Lower leg skin (tissue), 4 donors: ENCODE data around the gene NLRX1. TPM values are rescaled to one million over a fixed set of nuclear protein-coding genes. Genes with fewer than 3 reads are reported as not detected.

ENCODE experiments used
- DNase-seq, 2 donors: peaks; one replicate each; pipeline ENCODE4 v3.0.0-alpha.2; 2019; ENCODE audit warnings: low spot score in 2 of 2
- H3K4me3 ChIP-seq: fragments of 200-600 bp; sonication (generic); 2 replicates; pipeline ENCODE4 v1.5.1; 2017; ENCODE audit warnings: mild to moderate bottlenecking, low read depth; ENCODE audit not compliant: poor library complexity, severe bottlenecking
- CTCF ChIP-seq, 3 donors: fragments of 450-650 bp; IDR thresholded peaks; one replicate each; pipeline ENCODE4 v1.5.1; 2016; ENCODE audit warnings: antibody characterized with exemption in 3 of 3, mild to moderate bottlenecking in 3 of 3, moderate library complexity in 2 of 3
- POLR2A ChIP-seq, 2 donors: fragments of 450-650 bp; IDR thresholded peaks; one replicate each; pipeline ENCODE4 v1.6.1; 2016 to 2017; ENCODE audit warnings: antibody characterized with exemption in 2 of 2, mild to moderate bottlenecking in 1 of 2, moderate library complexity in 1 of 2
- WGBS, 2 donors: methylation state at CpG; one replicate each; pipeline ENCODE4 v1.1.5; 2018; 5-methylcytosine and 5-hydroxymethylcytosine counted together
- intact Hi-C: fragments of 100-400 bp; cut with DNase I; formaldehyde crosslinking; loops from one replicate; pipeline ENCODE4 v1.15.0; 2023; ENCODE audit warnings: low total_unique reads
- total RNA-seq, 4 donors: library from RNA; depleted of rRNA; stranded (reverse); fragments of >200 nt; gene quantifications; one replicate each; pipeline ENCODE4 v1.1.0, GENCODE V29; 2016

Gene NLRX1
- total RNA-seq, 4 donors from 2014 or later: 31.4 to 58.0 (median 47.1) TPM

GRCh38 chr11:119167933-119168332 lies 592 bp upstream of the NLRX1 start:
- DNase-seq: peak in 1 of 2 donors; percentile 53

GRCh38 chr11:119169282-119169719 lies 776 bp downstream of the NLRX1 start:
- TF ChIP-seq CTCF (IDR thresholded peaks at IDR 0.05): no peak
- no peak for TF ChIP-seq POLR2A (IDR thresholded peaks at IDR 0.05)
- peak overlapping the region; percentile 74 for H3K4me3 ChIP-seq
- intact Hi-C loops: no loop called here
- DNase-seq: no peak
- 5 to 8% methylated on average over 15 of the region's 15 CpGs for WGBS, 2 donors

More at GRCh38 chr11:119167933-119168332, 592 bp upstream of the NLRX1 start:
- no peak overlapping the region for H3K4me3 ChIP-seq
- intact Hi-C loops: loop anchor here (2.0 kb wide), 1 partner anchor 59 kb away; no protein-coding TSS in a partner anchor
- TF ChIP-seq CTCF (IDR thresholded peaks at IDR 0.05) (no peak), POLR2A (IDR thresholded peaks at IDR 0.05) (no peak)
- WGBS, 2 donors: 29 to 30% methylated on average over 6 of the region's 6 CpGs

- intact Hi-C loops: no loop called here
- TF ChIP-seq CTCF (IDR thresholded peaks at IDR 0.05) (no peak), POLR2A (IDR thresholded peaks at IDR 0.05) (no peak)
- no peak for DNase-seq
Measured at GRCh38 chr11:119172513-119172912, 4.0 kb downstream of the NLRX1 start.

GRCh38 chr11:119173453-119173852 lies 4.9 kb downstream of the NLRX1 start:
- DNase-seq: no peak
- no peak for TF ChIP-seq CTCF (IDR thresholded peaks at IDR 0.05)
- no peak for TF ChIP-seq POLR2A (IDR thresholded peaks at IDR 0.05)
- intact Hi-C loops: no loop called here
- H3K4me3 ChIP-seq: no peak overlapping the region
- WGBS, 2 donors: 84 to 87% methylated on average over 20 to 21 of the region's 21 CpGs

More at GRCh38 chr11:119172513-119172912, 4.0 kb downstream of the NLRX1 start:
- H3K4me3 ChIP-seq: no peak overlapping the region
- WGBS, 2 donors: 66 to 80% methylated on average over 2 of the region's 2 CpGs

GRCh38 chr11:119175493-119176077 lies 7.1 kb downstream of the NLRX1 start:
- TF ChIP-seq CTCF (IDR thresholded peaks at IDR 0.05): no peak
- no peak for TF ChIP-seq POLR2A (IDR thresholded peaks at IDR 0.05)
- no peak for DNase-seq
- no peak overlapping the region for H3K4me3 ChIP-seq
- WGBS, 2 donors: 68 to 70% methylated on average over 6 of the region's 6 CpGs
- intact Hi-C loops: no loop called here
